ENCODE measurements around the gene OR52N5. TPM values are rescaled to one million over a fixed set of nuclear protein-coding genes. Genes with fewer than 3 reads are reported as not detected.

The OR52N5 gene
- total and polyA plus RNA-seq, 4 donors = not detected

DNA sequence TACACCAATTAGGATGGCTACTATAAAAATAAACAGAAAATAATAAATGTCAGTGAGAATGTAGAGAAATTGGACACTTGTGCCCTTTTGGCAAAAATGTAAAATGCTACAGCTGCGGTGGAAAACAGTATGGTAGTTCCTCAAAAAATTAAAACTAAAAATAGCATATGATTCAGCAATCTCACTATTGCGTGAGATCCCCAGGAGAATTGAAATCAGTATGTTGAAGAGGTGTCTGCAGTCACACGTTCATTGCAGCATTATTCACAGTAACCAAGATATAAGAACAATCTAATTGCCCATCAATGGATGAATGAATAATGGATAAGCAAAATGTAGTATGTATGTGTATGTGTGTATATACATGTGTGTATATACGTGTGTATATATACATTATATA lies 32.4 kb upstream of the OR52N5 start:
- H3K36me3 ChIP-seq (ENCODE audit: control insufficient read depth in 4 of 4, insufficient read depth in 4 of 4, low read length in 4 of 4) = no peaks in the 10 kb centered on the region
- DNase-seq (no peak), ATAC-seq (ENCODE audit: insufficient read depth, low FRiP score) (no peak)
- WGBS, 2 donors = 30 to 49% methylated on average over 4 of the region's 4 CpGs
- TF ChIP-seq, protein P1, sequence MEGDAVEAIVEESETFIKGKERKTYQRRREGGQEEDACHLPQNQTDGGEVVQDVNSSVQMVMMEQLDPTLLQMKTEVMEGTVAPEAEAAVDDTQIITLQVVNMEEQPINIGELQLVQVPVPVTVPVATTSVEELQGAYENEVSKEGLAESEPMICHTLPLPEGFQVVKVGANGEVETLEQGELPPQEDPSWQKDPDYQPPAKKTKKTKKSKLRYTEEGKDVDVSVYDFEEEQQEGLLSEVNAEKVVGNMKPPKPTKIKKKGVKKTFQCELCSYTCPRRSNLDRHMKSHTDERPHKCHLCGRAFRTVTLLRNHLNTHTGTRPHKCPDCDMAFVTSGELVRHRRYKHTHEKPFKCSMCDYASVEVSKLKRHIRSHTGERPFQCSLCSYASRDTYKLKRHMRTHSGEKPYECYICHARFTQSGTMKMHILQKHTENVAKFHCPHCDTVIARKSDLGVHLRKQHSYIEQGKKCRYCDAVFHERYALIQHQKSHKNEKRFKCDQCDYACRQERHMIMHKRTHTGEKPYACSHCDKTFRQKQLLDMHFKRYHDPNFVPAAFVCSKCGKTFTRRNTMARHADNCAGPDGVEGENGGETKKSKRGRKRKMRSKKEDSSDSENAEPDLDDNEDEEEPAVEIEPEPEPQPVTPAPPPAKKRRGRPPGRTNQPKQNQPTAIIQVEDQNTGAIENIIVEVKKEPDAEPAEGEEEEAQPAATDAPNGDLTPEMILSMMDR (IDR thresholded peaks at IDR 0.05; ENCODE audit: control extremely low read depth, extremely low read depth) = no peak
- H3K9me3 ChIP-seq (ENCODE audit: control insufficient read depth in 4 of 4, insufficient read depth in 3 of 4, low read length in 3 of 4) = peaks cover 0 to 3% (median 0%) of the 10 kb centered on the region in 4 donors
- H3K4me3 ChIP-seq = no peak overlapping the region
- H3K4me1 ChIP-seq (ENCODE audit: control insufficient read depth in 5 of 5, insufficient read depth in 5 of 5, low read length in 5 of 5) = no peaks in the 10 kb centered on the region
- H3K27me3 ChIP-seq (ENCODE audit: control insufficient read depth in 3 of 3, insufficient read depth in 3 of 3, low read length in 2 of 3) = no peaks in the 10 kb centered on the region
- H3K27ac ChIP-seq (ENCODE audit: low read depth in 1 of 2, low read length in 1 of 2) = no peak overlapping the region
- H3K9ac ChIP-seq (ENCODE audit: insufficient read depth in 1 of 2, low read length in 2 of 2) = no peak overlapping the region

DNA sequence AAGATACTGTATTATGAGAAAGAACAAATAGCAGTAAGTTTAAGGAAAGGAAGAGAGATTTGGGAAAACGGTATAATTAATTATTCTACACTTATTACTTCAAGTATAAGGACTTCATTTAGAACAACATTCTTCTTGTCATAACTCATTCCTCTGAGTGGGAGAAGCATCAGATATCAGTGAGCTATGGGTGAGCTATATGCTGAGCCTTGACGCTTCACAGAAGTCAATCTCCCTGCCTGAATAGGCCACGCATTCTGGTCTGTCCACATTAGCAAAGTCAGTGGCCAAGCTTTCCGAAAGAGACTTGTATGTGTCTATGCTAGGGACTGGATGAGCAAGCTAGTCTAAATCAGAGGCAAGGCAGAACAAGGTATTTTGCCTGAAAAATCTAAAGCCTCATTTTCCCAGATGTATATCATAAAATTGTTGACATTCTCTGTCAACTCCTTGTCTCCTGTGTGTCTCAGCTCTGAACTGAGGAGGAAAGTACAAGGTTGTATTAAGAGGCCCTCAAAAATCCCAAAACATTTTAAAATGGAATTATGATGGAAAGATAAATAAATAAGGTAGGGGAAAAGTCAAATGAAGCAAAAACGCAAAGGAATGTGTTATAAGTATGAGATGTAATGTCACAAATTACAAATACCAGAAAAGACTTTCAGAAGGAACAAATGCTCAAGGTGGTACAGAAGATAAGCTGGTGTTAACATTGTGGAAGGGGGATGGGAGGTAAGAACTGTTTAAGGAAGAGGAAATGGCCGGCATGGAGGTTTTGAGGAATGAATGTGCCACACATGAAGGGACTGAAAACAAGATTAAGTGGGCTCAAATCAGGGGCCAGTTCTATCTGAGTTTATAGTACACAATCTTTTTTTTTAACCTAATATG lies 27.0 kb upstream of the OR52N5 start:
- no peak overlapping the region for H3K27ac ChIP-seq (ENCODE audit: low read depth in 1 of 2, low read length in 1 of 2)
- 71 to 76% methylated on average over 6 of the region's 6 CpGs for WGBS, 2 donors
- TF ChIP-seq, protein P1 (IDR thresholded peaks at IDR 0.05; ENCODE audit: control extremely low read depth, extremely low read depth) = no peak
- H3K36me3 ChIP-seq (ENCODE audit: control insufficient read depth in 4 of 4, insufficient read depth in 4 of 4, low read length in 4 of 4) = no peaks in the 10 kb centered on the region
- H3K4me1 ChIP-seq (ENCODE audit: control insufficient read depth in 5 of 5, insufficient read depth in 5 of 5, low read length in 5 of 5) = peaks cover 0 to 5% (median 0%) of the 10 kb centered on the region in 5 donors
- H3K4me3 ChIP-seq = no peak overlapping the region
- ATAC-seq (ENCODE audit: insufficient read depth, low FRiP score) (no peak), DNase-seq (no peak)
- H3K9ac ChIP-seq (ENCODE audit: insufficient read depth in 1 of 2, low read length in 2 of 2) = no peak overlapping the region
- peaks cover 0 to 3% (median under 1%) of the 10 kb centered on the region in 4 donors for H3K9me3 ChIP-seq (ENCODE audit: control insufficient read depth in 4 of 4, insufficient read depth in 3 of 4, low read length in 3 of 4)
- H3K27me3 ChIP-seq (ENCODE audit: control insufficient read depth in 3 of 3, insufficient read depth in 3 of 3, low read length in 2 of 3) = no peaks in the 10 kb centered on the region

DNA sequence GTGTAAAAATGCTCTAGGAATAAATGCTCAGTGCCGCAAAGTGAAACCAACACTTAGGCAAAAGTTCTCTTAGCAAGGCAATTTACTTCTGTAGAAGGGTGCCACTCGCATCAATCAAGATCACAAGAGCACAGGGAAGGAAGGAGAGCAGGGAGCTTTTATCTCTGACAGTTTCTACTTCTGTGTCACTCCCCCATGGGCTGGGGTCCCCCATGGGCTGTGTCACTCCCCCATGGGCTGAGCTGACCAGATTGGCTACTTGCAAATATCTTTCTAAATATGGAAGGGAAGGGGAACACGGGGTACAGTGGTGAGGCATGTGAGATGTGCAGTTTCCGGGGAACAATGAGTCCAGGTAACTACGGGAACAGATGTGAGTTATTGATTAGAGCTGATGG lies 26.0 kb upstream of the OR52N5 start:
- Histone ChIP-seq H3K4me1 (ENCODE audit: control insufficient read depth in 5 of 5, insufficient read depth in 5 of 5, low read length in 5 of 5) (peaks cover 0 to 5% (median 0%) of the 10 kb centered on the region in 5 donors), H3K4me3 (peak overlapping the region; percentile 58), H3K36me3 (ENCODE audit: control insufficient read depth in 4 of 4, insufficient read depth in 4 of 4, low read length in 4 of 4) (no peaks in the 10 kb centered on the region), H3K9me3 (ENCODE audit: control insufficient read depth in 4 of 4, insufficient read depth in 3 of 4, low read length in 3 of 4) (peaks cover 0 to 3% (median 0%) of the 10 kb centered on the region in 4 donors), H3K27ac (ENCODE audit: low read depth in 1 of 2, low read length in 1 of 2) (no peak overlapping the region), H3K27me3 (ENCODE audit: control insufficient read depth in 3 of 3, insufficient read depth in 3 of 3, low read length in 2 of 3) (no peaks in the 10 kb centered on the region), H3K9ac (ENCODE audit: insufficient read depth in 1 of 2, low read length in 2 of 2) (peak overlapping the region; percentile 64 to 70)
- 19 to 32% methylated on average over 5 of the region's 5 CpGs for WGBS, 2 donors
- ATAC-seq (ENCODE audit: insufficient read depth, low FRiP score) = no peak
- DNase-seq = no peak
- TF ChIP-seq, protein P1 (IDR thresholded peaks at IDR 0.05; ENCODE audit: control extremely low read depth, extremely low read depth) = no peak

Data from lung (tissue), 12 donors.